GM19324 (cell line): ENCODE results near the gene C2CD5.
"Not testable (repeated sequence)": the region's sequence is repeated elsewhere in the genome, so short reads cannot be mapped to it uniquely, and the experiment has no call there.

Experiments
- ATAC-seq: cut with Tn5 transposase; IDR thresholded peaks from one replicate; pipeline ENCODE4 v1.9.1; 2021; ENCODE audit warnings: mild to moderate bottlenecking, moderate library complexity; ENCODE audit not compliant: unreplicated experiment, low FRiP score

Gene C2CD5

GRCh38 chr12:22544038-22544979 lies at the start of gene C2CD5:
TSS of gene C2CD5 (minus strand) at chr12:22544542. CDS start at chr12:22544150, 392 bp downstream.
- peak; percentile 86 for ATAC-seq

GRCh38 chr12:22593864-22594263 lies 49.5 kb upstream of the C2CD5 start:
- ATAC-seq, result no peak

- no peak for ATAC-seq
These were observed 44.5 kb upstream of the C2CD5 start for GRCh38 chr12:22588817-22589216.

GRCh38 chr12:22578328-22578727 lies 34.0 kb upstream of the C2CD5 start:
- ATAC-seq, result no peak

- no peak for ATAC-seq
These were observed 33.3 kb upstream of the C2CD5 start for GRCh38 chr12:22577667-22578066.

- ATAC-seq, result no peak
These were observed 32.1 kb upstream of the C2CD5 start for GRCh38 chr12:22576473-22576872.

GRCh38 chr12:22576065-22576464 lies 31.7 kb upstream of the C2CD5 start:
- no peak for ATAC-seq

GRCh38 chr12:22574921-22575320 lies 30.6 kb upstream of the C2CD5 start:
- ATAC-seq, result no peak

- no peak for ATAC-seq
These were observed 28.8 kb upstream of the C2CD5 start for GRCh38 chr12:22573181-22573580.

GRCh38 chr12:22569253-22569652 lies 24.9 kb upstream of the C2CD5 start:
- no peak for ATAC-seq

- ATAC-seq, result no peak
These were observed 18.0 kb upstream of the C2CD5 start for GRCh38 chr12:22562036-22563028.

GRCh38 chr12:22554750-22555149 lies 10.4 kb upstream of the C2CD5 start:
- ATAC-seq, result not testable (repeated sequence)

- ATAC-seq, result no peak
These were observed 7.3 kb upstream of the C2CD5 start for GRCh38 chr12:22551624-22552023.

- no peak for ATAC-seq
These were observed 913 bp upstream of the C2CD5 start for GRCh38 chr12:22545255-22545654.

GRCh38 chr12:22543246-22544037 lies 900 bp downstream of the C2CD5 start:
- peak; percentile 37 for ATAC-seq

- ATAC-seq, result no peak
These were observed 2.7 kb downstream of the C2CD5 start for GRCh38 chr12:22541496-22542155.

- no peak for ATAC-seq
These were observed 5.3 kb downstream of the C2CD5 start for GRCh38 chr12:22539055-22539454.

- ATAC-seq, result no peak
These were observed 6.0 kb downstream of the C2CD5 start for GRCh38 chr12:22538311-22538710.

- no peak for ATAC-seq
These were observed 7.3 kb downstream of the C2CD5 start for GRCh38 chr12:22536971-22537544.
